Hematopoietic multipotent progenitor cell treated with erythropoietin and hydrocortisone succinate and interleukin-3 and kit ligand, for 8 days (in vitro differentiated cells): Measurements from ENCODE around the gene WDR87.
"Not testable (repeated sequence)": the region's sequence is repeated elsewhere in the genome, so short reads cannot be mapped to it uniquely, and the experiment has no call there.

ENCODE experiments used
- DNase-seq: peaks from one replicate; pipeline ENCODE4 v3.0.0-alpha.2; 2015

WDR87 gene

DNA sequence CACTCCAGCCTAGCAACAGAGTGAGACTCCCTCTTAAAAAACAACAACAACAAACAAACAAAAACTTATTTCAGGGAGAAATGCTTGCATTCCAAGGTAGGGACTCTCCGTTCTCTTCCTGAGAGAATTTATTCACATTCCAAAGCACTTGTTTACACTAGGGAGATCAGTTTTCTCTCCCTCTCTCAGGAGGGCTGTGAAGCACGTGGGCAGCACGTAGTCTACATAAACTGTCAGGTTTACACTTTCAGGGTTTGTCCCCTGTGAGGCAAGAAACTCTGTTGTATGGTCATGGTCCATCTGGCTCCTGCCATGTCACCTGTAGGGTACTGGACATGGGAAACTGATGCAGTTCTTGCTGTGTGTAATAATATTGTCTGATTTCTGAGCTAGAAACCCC is 31.6 kb downstream of the WDR87 start:
- DNase-seq, result no peak

DNA sequence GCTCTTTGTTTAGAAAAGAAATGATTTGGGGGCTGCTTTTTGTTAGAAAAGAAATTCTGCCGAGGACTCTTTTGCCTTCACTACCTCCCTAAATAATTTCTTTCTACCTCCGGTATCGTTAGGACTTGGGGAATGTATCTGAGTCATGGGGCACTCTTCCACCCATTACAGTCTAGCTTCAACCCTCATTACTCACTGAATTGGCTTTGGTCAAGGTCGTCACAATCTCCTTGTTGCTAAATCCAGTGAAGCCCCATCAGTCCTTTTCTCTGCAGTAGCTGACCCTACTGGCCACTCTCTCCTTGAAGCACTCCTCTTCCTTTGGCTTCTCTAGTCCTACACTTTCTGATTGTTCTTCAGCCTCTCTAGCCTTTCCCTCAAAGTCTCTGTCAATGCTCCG is 34.0 kb downstream of the WDR87 start:
- DNase-seq, result no peak

DNA sequence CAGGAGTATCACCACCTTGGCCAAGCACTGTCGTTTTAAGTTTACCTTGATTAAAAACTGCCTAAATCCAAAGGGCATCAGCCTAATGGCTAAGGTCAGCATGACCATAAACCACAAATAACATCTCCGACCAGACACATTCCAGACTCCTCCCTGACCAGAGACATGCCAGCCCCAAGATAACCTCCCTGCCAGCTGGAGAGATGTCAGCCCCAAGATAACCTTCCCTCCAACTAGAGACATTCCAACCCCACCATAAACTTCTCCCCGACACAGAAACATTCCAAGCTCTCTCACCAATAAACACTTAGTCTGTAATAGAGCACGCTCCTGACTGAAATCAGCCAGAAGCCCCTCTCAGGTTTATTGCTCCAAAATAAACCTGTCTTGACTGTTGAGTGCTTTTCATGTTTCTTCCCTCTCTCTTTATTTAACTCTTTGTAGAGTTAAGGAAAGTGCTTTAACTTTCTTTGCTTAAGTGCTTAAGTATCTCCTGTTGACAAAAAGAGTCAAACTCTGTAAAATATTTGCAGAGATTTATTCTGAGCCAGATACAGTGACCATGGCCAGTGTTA is 36.5 kb downstream of the WDR87 start:
- no peak for DNase-seq

DNA sequence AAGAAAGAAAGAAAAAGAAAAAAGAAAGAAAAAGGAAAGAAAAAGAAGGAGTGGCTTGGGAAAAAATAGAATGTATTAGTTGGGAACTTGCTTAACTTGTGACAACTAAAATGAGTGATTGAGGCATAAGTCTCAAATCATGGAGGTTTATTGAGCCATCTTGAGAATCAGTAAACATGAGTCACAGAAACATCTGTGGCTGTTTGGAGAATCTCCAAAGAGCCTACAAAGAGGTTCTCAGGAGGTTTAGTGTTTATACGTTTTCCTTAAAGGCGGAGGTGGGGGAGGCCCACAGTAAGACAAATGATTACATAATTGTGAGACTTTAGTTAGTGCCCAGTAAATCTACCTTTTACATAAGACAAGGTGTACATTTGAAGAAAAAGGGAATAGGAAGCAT is 38.6 kb downstream of the WDR87 start:
- no peak for DNase-seq

DNA sequence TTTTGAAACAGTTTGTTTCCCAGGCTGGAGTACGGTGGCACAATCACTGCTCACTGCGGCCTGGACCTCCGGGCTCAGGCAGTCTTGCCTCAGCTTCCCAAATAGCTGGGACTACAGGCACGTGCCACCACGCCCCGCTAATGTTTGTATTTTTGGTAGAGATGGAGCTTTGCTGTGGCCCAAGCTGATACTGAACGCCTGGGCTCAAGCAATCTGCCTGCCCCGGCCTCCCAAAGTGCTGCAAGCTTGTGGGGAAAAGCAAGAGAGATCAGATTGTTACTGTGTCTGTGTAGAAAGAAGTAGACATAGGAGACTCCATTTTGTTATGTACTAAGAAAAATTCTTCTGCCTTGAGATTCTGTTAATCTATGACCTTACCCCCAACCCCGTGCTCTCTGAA is 40.5 kb downstream of the WDR87 start:
- not testable (repeated sequence) for DNase-seq

DNA sequence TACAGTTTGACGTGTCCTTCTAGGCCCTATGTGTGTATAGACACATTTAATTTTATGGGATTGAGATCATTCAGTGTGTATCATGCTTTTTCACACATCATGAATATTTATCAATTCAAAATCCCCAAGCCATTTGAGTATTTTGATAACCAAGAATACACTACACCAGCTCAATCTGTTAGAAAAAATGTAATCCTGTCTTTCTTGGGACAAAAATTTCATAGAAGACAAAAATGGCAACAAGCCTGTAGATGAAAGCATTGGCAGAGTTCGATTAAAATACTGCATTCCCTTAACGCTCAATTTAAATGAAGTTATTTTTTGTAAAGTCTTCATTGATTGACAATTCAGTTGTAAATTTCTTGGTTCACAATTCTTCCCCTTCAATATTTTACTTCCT is 41.9 kb downstream of the WDR87 start:
- DNase-seq, result no peak

DNA sequence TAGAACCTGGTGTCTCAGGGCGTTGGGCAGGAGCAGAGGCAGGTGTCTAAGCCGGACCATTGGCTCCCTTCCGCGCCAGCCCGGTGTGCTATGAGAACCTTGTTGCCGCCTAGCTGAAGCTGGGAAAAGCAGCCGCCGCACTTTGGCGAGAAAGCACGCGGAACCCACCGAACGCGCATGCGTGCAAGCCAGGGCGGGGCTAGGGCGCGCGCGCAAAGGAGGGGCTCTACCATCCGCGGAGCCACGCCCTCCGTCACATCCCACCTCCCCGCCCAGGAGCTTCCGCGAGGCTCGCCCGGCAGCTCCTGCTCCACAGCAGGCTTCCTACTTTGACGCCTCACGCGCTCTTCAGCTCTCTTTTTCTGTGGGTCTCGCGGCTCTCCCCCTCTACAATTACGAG is 51.3 kb downstream of the WDR87 start:
- peak; percentile 1 for DNase-seq

DNA sequence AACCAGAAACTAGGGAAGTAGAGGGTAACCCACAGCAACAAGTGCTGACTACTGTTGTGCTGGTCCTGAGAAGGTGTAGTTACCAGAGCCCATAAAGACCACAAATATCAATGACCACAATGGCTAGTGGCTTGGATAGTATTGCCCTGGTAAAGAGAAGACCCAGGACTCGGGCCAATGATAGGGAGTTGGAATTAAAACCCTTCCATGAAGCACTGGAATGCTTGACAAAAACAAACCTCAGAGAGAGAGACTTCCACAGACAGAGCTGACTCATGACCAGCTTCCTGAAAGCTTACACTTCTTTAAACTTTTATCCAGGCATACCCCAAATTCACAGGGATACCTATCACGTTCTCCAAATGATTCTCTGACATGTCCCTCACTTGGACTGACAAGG is 60.5 kb downstream of the WDR87 start:
- DNase-seq, result no peak
